NCI-H2196 (cell line): ENCODE data around the gene SCAND1.
A peak's percentile ranks its signal among the peaks of the same experiment; 100 is the strongest.

ENCODE experiments used
- DNase-seq: peaks from one replicate; lab custom pipeline; 2025; ENCODE audit not compliant: unreplicated experiment; lab: John Stamatoyannopoulos, UW

SCAND1 gene

GRCh38 chr20:35908007-35908406, 46.3 kb downstream of the SCAND1 start:
- no peak for DNase-seq

- DNase-seq = peak; percentile 35
These were observed 47.1 kb downstream of the SCAND1 start for GRCh38 chr20:35907017-35907701.

- no peak for DNase-seq
These were observed 49.2 kb downstream of the SCAND1 start for GRCh38 chr20:35904982-35905663.

GRCh38 chr20:35903843-35904242, 50.5 kb downstream of the SCAND1 start:
- DNase-seq = no peak
